AG20443 (cell line): ENCODE results near the gene MRPS22.
"Not testable (repeated sequence)": the region's sequence is repeated elsewhere in the genome, so short reads cannot be mapped to it uniquely, and the experiment has no call there.

Source experiments
- DNase-seq: peaks from one replicate; pipeline ENCODE4 v3.0.0; 2012; ENCODE audit warnings: low spot score, mixed read lengths

Gene MRPS22

DNA sequence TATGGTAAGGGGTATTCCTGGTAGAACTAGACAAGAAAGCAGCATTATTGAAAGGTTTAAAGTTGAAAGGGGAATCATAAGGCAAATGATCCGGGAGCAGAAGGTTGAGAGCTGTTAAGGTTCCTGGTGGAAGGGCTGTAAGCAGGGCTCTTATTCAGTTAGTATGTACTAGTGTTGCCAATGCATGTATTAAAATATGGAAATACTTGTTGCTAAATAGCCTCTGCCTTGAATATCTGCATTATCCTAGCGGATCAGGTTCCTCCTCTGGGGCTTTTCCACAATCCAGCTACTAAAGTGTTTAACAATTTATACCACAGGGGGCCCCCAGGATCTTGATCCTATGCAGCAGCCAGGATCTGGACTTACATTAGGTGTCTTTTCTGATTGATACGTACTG is 52.9 kb downstream of the MRPS22 start:
- DNase-seq: no peak

DNA sequence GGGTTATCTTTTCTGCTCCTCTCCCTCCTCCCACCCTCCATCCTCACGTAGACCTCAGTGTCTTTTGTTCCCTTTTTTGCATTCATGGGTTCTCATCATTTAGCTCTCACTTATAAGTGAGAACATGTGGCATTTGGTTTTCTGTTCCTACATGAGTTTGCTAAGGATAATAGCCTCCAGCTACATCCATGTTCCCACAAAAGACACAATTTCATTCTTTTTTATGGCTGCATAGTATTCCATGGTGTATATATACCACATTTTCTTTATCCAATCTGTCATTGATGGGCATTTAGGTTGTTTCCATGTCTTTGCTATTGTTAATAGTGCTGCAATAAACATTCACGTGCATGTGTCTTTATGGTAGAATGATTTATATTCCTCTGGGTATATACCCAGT is 57.3 kb downstream of the MRPS22 start:
- not testable (repeated sequence) for DNase-seq
